HG03045 (cell line): ENCODE results near the gene TRIM63.

Experiments
- ATAC-seq: cut with Tn5 transposase; IDR thresholded peaks from one replicate; pipeline ENCODE4 v1.9.1; 2021; ENCODE audit warnings: mild to moderate bottlenecking, moderate library complexity; ENCODE audit not compliant: unreplicated experiment

The TRIM63 gene

DNA sequence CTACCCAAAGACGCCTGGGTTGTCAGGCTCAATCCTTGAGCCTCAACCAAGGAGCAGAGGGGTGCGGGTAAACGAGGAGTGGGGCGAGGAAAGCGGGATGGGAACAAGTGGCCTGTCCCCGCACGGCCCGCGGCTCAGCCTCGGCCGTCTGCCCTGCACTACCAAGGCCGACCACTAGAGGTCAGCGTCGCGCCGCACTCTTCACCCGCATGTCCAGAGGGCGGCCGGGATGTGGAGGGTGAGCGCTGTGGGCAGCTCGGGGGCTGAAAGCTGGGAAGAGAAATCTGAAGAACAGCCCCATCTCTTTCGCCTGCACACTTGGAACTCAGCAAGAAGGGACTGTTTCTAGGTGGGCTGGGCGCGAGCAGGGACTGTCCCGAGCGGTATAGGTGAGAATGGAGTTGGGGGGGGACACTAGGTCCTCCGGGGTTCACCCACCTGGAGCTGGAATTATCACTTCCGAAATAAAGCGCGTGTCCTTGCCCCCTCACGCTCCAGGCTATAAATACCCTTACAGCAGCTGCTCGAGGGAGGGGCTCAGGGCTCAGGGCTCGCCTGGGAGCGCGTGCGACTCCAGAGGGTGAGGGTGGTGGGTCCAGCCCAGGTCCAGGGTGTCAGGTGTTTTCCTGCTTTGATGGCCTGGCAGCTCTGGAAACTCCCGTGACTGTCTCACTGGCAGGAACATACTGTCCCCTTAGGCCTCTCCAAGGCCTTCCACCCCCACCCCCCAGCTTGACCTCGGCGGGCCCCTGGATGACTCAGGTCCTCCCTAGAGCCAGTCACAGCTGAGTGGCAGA is 31.3 kb downstream of the TRIM63 start:
- peak; percentile 72 for ATAC-seq

GRCh38 chr1:26035203-26035958 is 32.0 kb downstream of the TRIM63 start:
- peak; percentile 85 for ATAC-seq

DNA sequence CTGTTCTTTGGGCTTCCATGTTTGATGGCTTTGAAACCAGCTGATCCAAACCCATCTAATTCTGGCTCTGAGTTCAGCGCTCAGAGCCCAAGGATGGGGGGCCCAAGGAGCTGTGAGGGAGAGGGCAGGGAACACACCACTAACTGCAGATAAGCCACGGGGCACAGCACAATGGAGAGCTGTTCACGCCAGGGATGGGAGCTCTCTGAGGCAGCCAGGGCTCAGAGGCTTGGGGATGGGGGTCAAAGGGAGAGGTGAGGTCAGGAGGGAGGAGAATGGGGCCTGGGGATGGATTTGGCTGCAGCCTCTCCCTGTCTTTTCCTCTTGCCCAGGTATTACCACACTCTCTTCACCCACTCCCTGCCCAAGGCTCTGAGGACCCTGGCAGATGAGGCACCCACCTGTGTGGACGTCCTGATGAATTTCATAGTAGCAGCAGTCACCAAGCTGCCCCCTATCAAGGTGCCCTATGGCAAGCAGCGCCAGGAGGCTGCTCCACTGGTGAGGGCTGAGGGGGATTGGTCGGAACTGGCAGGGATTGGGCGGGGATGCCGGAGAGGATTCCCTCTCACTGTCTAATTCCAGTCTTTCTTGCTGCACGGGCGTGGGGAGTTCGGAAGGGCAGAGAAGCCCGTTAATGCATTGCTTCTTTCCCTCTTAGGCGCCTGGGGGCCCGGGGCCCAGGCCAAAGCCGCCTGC is 32.8 kb downstream of the TRIM63 start:
- ATAC-seq: no peak

- no peak for ATAC-seq
These were observed 34.6 kb downstream of the TRIM63 start for GRCh38 chr1:26032656-26033357.

GRCh38 chr1:26031611-26032220 is 35.7 kb downstream of the TRIM63 start:
- no peak for ATAC-seq

DNA sequence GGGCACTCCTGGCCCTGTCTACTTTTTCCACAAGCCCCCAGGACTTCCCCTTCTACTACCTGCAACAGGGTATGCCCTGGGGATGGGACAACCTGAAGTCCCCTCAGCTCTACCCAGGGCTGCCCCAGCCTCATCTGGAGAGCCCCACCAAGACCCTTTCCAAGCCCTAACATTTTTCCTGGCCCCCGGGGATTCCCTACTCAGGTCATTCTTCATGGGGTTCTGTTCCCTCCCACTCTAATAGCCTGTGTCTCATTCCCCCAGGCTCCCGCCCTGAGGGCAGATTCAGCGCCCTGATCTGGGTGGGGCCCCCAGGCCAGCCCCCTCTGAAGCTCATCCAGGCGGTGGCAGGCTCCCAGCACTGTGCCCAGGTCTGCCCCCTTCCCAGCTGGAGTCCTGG is 36.2 kb downstream of the TRIM63 start:
- no peak for ATAC-seq

- no peak for ATAC-seq
These were observed 37.5 kb downstream of the TRIM63 start for GRCh38 chr1:26029864-26030481.

GRCh38 chr1:26029054-26029863 is 38.2 kb downstream of the TRIM63 start:
- no peak for ATAC-seq

DNA sequence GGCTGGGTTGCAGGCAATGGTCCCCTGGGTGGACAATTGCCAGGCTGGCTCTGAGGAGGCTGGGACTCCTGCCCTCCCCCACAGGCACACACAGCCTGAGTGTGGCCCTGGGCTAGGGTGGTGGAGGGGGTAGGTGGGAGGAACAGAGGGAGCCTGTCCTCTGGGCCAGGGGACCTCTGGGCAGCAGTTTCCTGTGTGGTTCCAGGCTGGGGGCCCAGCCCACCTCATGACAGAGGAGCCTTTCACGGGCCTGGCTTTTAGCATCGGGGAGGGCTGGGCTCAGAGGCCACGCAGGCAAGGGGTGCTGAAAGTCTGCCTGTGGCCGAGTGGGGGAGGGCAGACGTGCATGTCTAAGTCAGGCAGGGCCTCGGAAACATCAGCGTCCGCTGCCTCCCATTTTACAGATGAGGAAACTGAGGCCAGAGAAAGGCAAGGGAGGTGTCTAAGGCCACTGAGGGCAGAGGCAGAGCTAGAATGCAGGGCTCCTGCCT is 38.9 kb downstream of the TRIM63 start:
- no peak for ATAC-seq

DNA sequence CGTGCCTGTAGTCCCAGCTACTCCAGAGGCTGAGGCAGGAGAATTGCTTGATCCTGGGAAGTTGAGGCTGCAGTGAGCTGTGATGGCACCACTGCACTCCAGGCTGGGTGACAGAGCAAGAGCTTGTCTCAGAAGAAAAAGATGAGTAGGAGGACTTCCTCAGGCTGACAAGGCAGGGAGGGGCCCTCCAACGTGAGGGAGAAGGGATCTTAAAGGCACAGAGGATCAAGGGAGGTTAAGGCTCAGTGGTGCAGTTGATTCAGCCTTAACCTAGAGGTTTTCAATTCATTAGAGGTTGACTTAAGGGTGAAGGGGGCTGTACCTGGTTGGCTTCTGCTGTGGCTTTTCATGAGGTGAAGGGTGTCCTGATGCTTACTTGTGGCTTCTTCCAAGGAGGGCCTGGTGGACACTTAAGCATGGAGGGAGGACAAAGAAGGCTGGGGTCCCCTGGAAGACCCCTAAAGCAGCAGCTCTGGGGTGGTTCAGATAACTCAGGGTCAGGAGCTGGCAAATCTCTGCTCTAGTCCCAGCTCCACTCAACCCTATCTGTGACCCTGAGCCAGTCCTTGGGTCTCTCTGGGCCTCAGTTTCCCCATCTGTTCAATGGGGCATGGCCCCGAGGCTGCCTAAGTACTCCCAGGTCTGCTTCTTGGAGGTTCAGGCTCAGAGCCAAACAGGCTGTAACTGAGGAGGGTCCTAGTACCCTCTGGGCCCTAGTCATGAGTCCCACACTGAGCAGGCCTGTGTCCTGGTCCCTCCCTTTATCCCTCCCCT is 39.5 kb downstream of the TRIM63 start:
- no peak for ATAC-seq

GRCh38 chr1:26025517-26025916 is 41.9 kb downstream of the TRIM63 start:
- no peak for ATAC-seq

DNA sequence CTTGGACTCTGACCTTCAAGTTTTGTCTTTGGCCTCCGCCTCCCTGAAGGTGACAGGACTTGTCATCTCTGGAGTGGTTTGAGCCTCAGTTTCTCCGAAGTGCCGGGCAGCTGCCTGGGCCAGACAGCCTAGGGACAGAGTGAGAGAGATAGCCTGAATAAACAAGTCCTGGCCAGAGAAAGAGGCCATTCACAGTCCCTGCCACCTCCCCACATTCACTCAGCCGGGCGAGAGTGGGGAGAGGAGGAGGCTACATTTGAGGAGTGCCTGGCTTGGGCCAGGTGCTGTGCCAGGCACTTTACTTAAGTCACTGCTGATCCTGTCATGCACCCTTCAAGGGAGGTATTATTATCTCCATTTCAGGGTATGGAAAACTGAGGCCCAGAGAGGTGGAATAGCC is 42.4 kb downstream of the TRIM63 start:
- ATAC-seq: no peak

DNA sequence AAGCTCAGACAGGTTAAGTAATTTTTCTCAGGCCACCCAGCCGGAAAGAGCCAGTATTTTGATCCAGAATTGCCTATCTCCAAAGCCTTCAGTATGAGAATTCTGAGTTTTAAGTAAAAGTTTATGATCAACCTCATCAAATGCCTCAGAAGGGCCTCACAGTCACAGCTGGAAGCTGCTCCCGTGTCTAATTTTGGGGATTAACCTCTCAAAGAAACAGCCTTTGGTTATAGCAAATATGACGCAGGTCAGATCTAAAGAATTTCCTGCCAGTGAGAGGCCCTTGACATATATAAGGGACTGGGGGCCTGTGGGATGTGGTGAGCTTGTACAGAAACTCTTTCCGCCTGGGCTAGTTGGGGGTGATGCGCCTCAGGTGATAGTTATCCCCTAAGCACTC is 43.6 kb downstream of the TRIM63 start:
- no peak for ATAC-seq

GRCh38 chr1:26023009-26023408 is 44.4 kb downstream of the TRIM63 start:
- ATAC-seq: no peak

- ATAC-seq: no peak
These were observed 45.0 kb downstream of the TRIM63 start for GRCh38 chr1:26022404-26022779.

DNA sequence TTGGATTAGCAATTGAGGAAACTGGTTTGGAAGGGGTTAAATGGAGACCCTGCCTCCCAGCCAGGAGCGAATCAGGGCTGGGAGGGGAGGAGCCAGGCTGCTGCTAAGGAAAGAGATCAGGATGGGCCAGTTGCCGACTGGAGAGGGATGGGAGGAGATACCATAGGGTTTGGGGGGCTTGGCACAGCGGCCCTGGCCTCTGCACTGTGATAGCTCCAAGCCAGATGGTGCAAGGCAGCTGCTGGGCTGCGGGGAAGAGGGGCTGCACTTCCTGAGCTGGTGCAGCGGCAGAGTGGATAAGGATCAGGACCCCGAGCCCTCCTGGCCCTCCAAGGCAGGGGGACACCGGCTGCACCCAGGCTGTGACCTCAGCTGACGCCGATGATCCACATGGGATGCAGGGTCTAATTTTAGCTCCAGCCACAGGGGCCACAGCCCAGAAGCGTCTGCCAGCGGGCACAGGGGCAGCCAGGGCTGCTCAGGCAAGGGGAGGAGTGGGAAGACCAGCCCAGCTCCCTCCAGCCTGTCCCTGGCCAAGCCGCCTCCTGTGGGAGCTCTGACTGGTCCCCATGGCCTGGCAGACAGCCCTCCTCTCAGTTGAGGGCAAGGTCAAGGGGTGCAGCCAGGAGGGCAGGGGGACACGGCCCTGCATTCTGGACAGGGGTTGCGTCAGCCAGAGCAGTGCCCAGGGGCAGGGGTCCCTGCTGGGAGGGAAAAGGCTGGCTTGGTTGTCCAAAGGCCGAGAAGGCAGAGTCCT is 45.6 kb downstream of the TRIM63 start, which contains the start of gene EXTL1:
Gene EXTL1, plus strand, starts transcription at position 129 of the 757 bp plus-strand sequence. CDS start 872 bp downstream, outside the sequence.
- no peak for ATAC-seq

GRCh38 chr1:26020941-26021646 is 46.3 kb downstream of the TRIM63 start:
- ATAC-seq: no peak
